Medulla oblongata (tissue), 1 donor: Measurements from ENCODE around the gene TOMM22.
A peak's percentile ranks its signal among the peaks of the same experiment; 100 is the strongest.

Source experiments
- DNase-seq: peaks from one replicate; pipeline ENCODE4 v3.0.0-alpha.2; 2015; ENCODE audit errors: extremely low spot score

Gene TOMM22

DNA sequence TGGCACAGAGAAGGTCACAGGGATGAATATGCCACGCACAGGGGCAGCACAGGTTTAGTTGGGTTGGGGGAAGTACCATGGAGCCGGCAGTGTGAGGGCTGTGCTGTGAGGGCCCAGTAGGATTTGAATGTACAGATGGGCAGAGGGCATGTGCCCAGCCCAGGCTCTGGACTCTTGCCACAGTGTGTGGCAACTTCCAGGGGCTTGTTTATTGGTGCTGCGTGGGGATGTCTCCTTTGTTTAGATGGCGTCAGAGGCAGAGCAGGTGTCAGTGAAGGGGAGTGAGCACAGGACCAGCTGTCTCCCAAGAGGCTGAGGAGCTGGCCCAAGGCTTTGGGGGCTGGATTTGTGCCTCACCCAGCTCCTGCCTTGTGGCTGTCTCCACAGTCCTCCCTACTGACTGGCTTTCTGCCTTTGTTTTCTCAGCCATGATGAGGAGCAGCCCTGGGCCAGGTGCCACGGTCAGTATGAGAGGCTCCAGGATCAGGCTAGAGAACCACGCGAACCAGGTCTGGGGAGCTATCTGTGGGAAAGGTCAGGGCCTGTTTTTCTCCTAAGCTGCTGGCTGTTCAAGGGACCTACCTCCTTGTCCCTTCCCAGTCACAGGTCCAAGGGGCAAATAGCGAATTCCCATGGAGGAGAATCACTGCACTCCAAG lies 52.1 kb downstream of the TOMM22 start:
- DNase-seq = peak; percentile 95

- no peak for DNase-seq
These were observed 52.8 kb downstream of the TOMM22 start for GRCh38 chr22:38734421-38735100.
